Raji (cell line): ENCODE data around the gene POLL.

Experiments used
- POLR2A ChIP-seq: IDR thresholded peaks from 2 replicates; pipeline ENCODE4 v1.6.1; 2011; ENCODE audit warnings: low read depth, low read length, control low read depth; ENCODE audit not compliant: insufficient read depth

Gene POLL

GRCh38 chr10:101587725-101588653 is at the start of gene POLL, which contains the start of gene DPCD:
Gene POLL, minus strand, starts transcription at chr10:101588257. Its CDS starts 897 bp downstream, at chr10:101587360.
Gene DPCD, plus strand, starts transcription at chr10:101588321. Its CDS starts 16 bp downstream, at chr10:101588337.
- peak; percentile 75 for TF ChIP-seq POLR2A

- TF ChIP-seq POLR2A, result no peak
These were observed 43.9 kb upstream of the POLL start for GRCh38 chr10:101631821-101632475.

- TF ChIP-seq POLR2A, result no peak
These were observed 42.5 kb upstream of the POLL start for GRCh38 chr10:101630633-101630920.

GRCh38 chr10:101629837-101630632 is 42.0 kb upstream of the POLL start:
- TF ChIP-seq POLR2A, result no peak

- no peak for TF ChIP-seq POLR2A
These were observed 37.9 kb upstream of the POLL start for GRCh38 chr10:101625821-101626412.

- TF ChIP-seq POLR2A, result no peak
These were observed 36.6 kb upstream of the POLL start for GRCh38 chr10:101624526-101625102.

GRCh38 chr10:101623528-101623927 is 35.5 kb upstream of the POLL start:
- no peak for TF ChIP-seq POLR2A

- TF ChIP-seq POLR2A, result no peak
These were observed 31.9 kb upstream of the POLL start for GRCh38 chr10:101619983-101620382.

- no peak for TF ChIP-seq POLR2A
These were observed 30.8 kb upstream of the POLL start for GRCh38 chr10:101618871-101619270.

GRCh38 chr10:101617824-101618568 is 29.9 kb upstream of the POLL start:
- TF ChIP-seq POLR2A, result no peak

- TF ChIP-seq POLR2A, result no peak
These were observed 29.2 kb upstream of the POLL start for GRCh38 chr10:101617102-101617823.

GRCh38 chr10:101616415-101617101 is 28.5 kb upstream of the POLL start:
- TF ChIP-seq POLR2A, result no peak
